Heart right ventricle (tissue), 16 donors: ENCODE data around the gene BUD13. TPM values are rescaled to one million over a fixed set of nuclear protein-coding genes. Genes with fewer than 3 reads are reported as not detected.

Experiments
- ATAC-seq, 8 donors: fragments of 200-7000 bp; cut with Tn5 transposase; one replicate each; pipeline ENCODE4 v1.9.1; 2020; ENCODE audit warnings: mild to moderate bottlenecking in 8 of 8, moderate library complexity in 8 of 8, moderate number of reproducible peaks in 1 of 8
- DNase-seq, 2 donors: peaks; one replicate each; pipeline ENCODE4 v3.0.0-alpha.2; 2020
- H3K27ac ChIP-seq, 10 donors: fragments of 200-600 bp; sonication (generic) in 2 of 10; one replicate each; pipeline versions ENCODE4 v1.5.0 to v1.8.0; 2020 to 2022; ENCODE audit warnings: mild to moderate bottlenecking in 3 of 10
- H3K27me3 ChIP-seq, 7 donors: fragments of 200-600 bp; one replicate each; pipeline ENCODE4 v1.8.0; 2021 to 2022; ENCODE audit warnings: mild to moderate bottlenecking in 2 of 7
- H3K36me3 ChIP-seq, 9 donors: fragments of 200-600 bp; sonication (generic) in 1 of 9; one replicate each; pipeline versions ENCODE4 v1.5.0 to v1.8.0; 2020 to 2022; ENCODE audit warnings: mild to moderate bottlenecking in 2 of 9
- H3K4me1 ChIP-seq, 9 donors: fragments of 200-600 bp; sonication (generic) in 1 of 9; one replicate each; pipeline versions ENCODE4 v1.5.0 to v1.8.0; 2020 to 2022; ENCODE audit warnings: mild to moderate bottlenecking in 4 of 9
- H3K4me3 ChIP-seq, 10 donors: fragments of 200-600 bp; sonication (generic) in 2 of 10; one replicate each; pipeline versions ENCODE4 v1.5.0 to v1.8.0; 2020 to 2022; ENCODE audit warnings: mild to moderate bottlenecking in 7 of 10, moderate library complexity in 2 of 10
- H3K9me3 ChIP-seq, 11 donors: fragments of 200-600 bp in 10 of 11; sonication (generic) in 2 of 11; one replicate each; pipeline versions ENCODE4 v1.5.0 to v1.8.0; 2013 to 2022; ENCODE audit warnings: mild to moderate bottlenecking in 2 of 11, control low read depth in 1 of 11, moderate library complexity in 1 of 11
- WGBS, 2 donors: extraction: QIAGEN DNeasy Blood & Tissue Kit; methylation state at CpG; one replicate each; pipeline ENCODE4 v1.1.7; 2013; ENCODE audit warnings: inconsistent platforms in 1 of 2; 5-methylcytosine and 5-hydroxymethylcytosine counted together
- intact Hi-C, 10 donors: fragments of 100-400 bp; cut with DNase I; formaldehyde crosslinking; loops; one replicate each; pipeline versions ENCODE4 v1.11.1 to v1.14.2; 2022
- polyA plus RNA-seq, 2 donors: library from polyadenylated mRNA; stranded (reverse); fragments of 200-250 nt; gene quantifications; one replicate each; pipeline ENCODE4 v1.2.3, GENCODE V29; 2013
- total RNA-seq, 10 donors: library from RNA; stranded (reverse); fragmentation: NEBNext Ultra II Directional in 3 of 10; extraction: Animal tissue kit (Norgen Biotek cat#: 25700) in 3 of 10; gene quantifications; one replicate each; pipeline versions ENCODE4 v1.2.1 to v1.2.4, GENCODE V29; 2021 to 2023
- TF ChIP-seq, protein P1 (sequence below), 9 donors: fragments of 200-600 bp; sonication (generic) in 2 of 9; IDR thresholded peaks; one replicate each; pipeline versions ENCODE4 v1.5.0 to v1.8.0; 2021 to 2022; ENCODE audit warnings: antibody characterized with exemption in 9 of 9, mild to moderate bottlenecking in 5 of 9, moderate library complexity in 1 of 9
- donor health status: Arrhythmogenic right ventricular cardiomyopathy.
- donor health status: ischemic (EF 13 %, LVEDD 7.1; RV severe dilation, severe dysfunction).
- donor health status: healthy with polysubstance abuse.
- donor health status: DM: no; HTN: yes; CAD: no.
- donor health status: DM: no; HTN: no; CAD: no.
- donor health status: ischemic (EF 25% LVEDD 6.9; RV normal size, moderate dysfunction).
- donor health status: ischemic (EF 25% LVEDD 5.7; RV mildly dilated, moderate dysfunction).
- donor health status: healthy.
- donor health status: DM: yes; HTN: yes; CAD: no.
- donor health status: Ischemic cardiomyopathy.
- donor health status: ischemic (EF 35%, LVEDD 5.7; RV mildly dilated, moderate dysfunction).
- donor health status: nonischemic (EF 11% LVEDD 7.7; RV severe dilation, severe dysfunction).
- donor health status: DM: yes; HTN: yes; CAD: no.
- donor health status: PGD.
- donor health status: ischemic (EF 29% LVEDD 5.4; RV normal size, mild dysfunction).
- donor health status: nonischemic (EF 23%, LVEDD 6.1; RV moderate dilation, normal function).

The BUD13 gene
- total and polyA plus RNA-seq, 12 donors = 6.1 to 9.2 (median 7.0) TPM

- Histone ChIP-seq H3K4me1 (no peaks in the 10 kb centered on the region), H3K27ac (no peak overlapping the region), H3K9me3 (no peaks in the 10 kb centered on the region), H3K27me3 (peaks cover 0 to 22% (median 6%) of the 10 kb centered on the region in 7 donors), H3K4me3 (no peak overlapping the region), H3K36me3 (no peaks in the 10 kb centered on the region)
- intact Hi-C loops = no loop called here
- 92 to 93% methylated on average over 6 of the region's 6 CpGs for WGBS, 2 donors
- DNase-seq (no peak), ATAC-seq (no peak)
- TF ChIP-seq, protein P1, sequence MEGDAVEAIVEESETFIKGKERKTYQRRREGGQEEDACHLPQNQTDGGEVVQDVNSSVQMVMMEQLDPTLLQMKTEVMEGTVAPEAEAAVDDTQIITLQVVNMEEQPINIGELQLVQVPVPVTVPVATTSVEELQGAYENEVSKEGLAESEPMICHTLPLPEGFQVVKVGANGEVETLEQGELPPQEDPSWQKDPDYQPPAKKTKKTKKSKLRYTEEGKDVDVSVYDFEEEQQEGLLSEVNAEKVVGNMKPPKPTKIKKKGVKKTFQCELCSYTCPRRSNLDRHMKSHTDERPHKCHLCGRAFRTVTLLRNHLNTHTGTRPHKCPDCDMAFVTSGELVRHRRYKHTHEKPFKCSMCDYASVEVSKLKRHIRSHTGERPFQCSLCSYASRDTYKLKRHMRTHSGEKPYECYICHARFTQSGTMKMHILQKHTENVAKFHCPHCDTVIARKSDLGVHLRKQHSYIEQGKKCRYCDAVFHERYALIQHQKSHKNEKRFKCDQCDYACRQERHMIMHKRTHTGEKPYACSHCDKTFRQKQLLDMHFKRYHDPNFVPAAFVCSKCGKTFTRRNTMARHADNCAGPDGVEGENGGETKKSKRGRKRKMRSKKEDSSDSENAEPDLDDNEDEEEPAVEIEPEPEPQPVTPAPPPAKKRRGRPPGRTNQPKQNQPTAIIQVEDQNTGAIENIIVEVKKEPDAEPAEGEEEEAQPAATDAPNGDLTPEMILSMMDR (IDR thresholded peaks at IDR 0.05) = no peak
Observed at GRCh38 chr11:116700586-116701220, 72.1 kb downstream of the BUD13 start.

Other genes starting within 250 kb of the BUD13 start
- 10 to 100 TPM; 17.3 to 32.9 (median 22.6) TPM for gene ZPR1, start 15.0 kb upstream of the BUD13 start, total RNA-seq
- 10 to 100 TPM in 1 of 2 donors, 1 to 10 TPM in 1; 5.5 to 44.7 TPM for gene ZPR1, start 15.0 kb upstream of the BUD13 start, polyA plus RNA-seq
- gene APOA5, start 18.9 kb upstream of the BUD13 start, total RNA-seq = not detected
- gene APOA5, start 18.9 kb upstream of the BUD13 start, polyA plus RNA-seq = not detected
- gene APOA4, start 50.3 kb upstream of the BUD13 start, total RNA-seq = under 1 TPM in 2 of 10 donors, not detected in 8; 0.26 to 0.28 TPM
- gene APOA4, start 50.3 kb upstream of the BUD13 start, polyA plus RNA-seq = under 1 TPM in 1 of 2 donors, not detected in 1; 0.75 TPM
- gene APOC3, start 56.9 kb upstream of the BUD13 start, total RNA-seq = under 1 TPM in 1 of 10 donors, not detected in 9; 0.64 TPM
- under 1 TPM in 1 of 2 donors, not detected in 1; 0.12 TPM for gene APOC3, start 56.9 kb upstream of the BUD13 start, polyA plus RNA-seq
- 100 to 1,000 TPM in 2 of 10 donors, 10 to 100 TPM in 7, 1 to 10 TPM in 1; 3.8 to 178 (median 69.1) TPM for gene APOA1, start 64.6 kb upstream of the BUD13 start, total RNA-seq
- gene APOA1, start 64.6 kb upstream of the BUD13 start, polyA plus RNA-seq = 100 to 1,000 TPM in 1 of 2 donors, 10 to 100 TPM in 1; 71.5 to 398 TPM